Mononuclear cell (primary cell): Measurements from ENCODE around the gene FAM20C. TPM values are rescaled to one million over a fixed set of nuclear protein-coding genes. Genes with fewer than 3 reads are reported as not detected.

Source experiments
- H3K27me3 ChIP-seq: 2 replicates; pipeline ENCODE4 v1.6.0; 2011; ENCODE audit warnings: low read length, control low read depth; ENCODE audit not compliant: insufficient read depth
- H3K4me1 ChIP-seq: 2 replicates; pipeline ENCODE4 v1.5.1; 2011; ENCODE audit warnings: mild to moderate bottlenecking, low read length, control low read depth; ENCODE audit not compliant: insufficient read depth
- H3K4me3 ChIP-seq: 2 replicates; pipeline ENCODE4 v1.5.1; 2011; ENCODE audit warnings: mild to moderate bottlenecking, low read length, moderate library complexity
- H3K9me3 ChIP-seq: 2 replicates; pipeline ENCODE4 v1.5.1; 2011; ENCODE audit warnings: low read depth, mild to moderate bottlenecking, control low read depth, low read length
- total RNA-seq: library from RNA; depleted of rRNA; stranded (reverse); fragments of >200 nt; gene quantifications from one replicate; pipeline ENCODE4 v1.2.3, GENCODE V29; 2012

FAM20C gene
- total RNA-seq, 1 donor = 15.3 TPM

- no peaks in the 10 kb centered on the region for H3K4me1 ChIP-seq
- H3K27me3 ChIP-seq = no peaks in the 10 kb centered on the region
- H3K4me3 ChIP-seq = no peak overlapping the region
- no peaks in the 10 kb centered on the region for H3K9me3 ChIP-seq
Measured at GRCh38 chr7:229184-229964, 37.0 kb downstream of the FAM20C start.

- Histone ChIP-seq H3K27me3 (no peaks in the 10 kb centered on the region), H3K4me3 (no peak overlapping the region), H3K4me1 (no peaks in the 10 kb centered on the region), H3K9me3 (no peaks in the 10 kb centered on the region)
Measured at GRCh38 chr7:230274-230673, 37.9 kb downstream of the FAM20C start.

DNA sequence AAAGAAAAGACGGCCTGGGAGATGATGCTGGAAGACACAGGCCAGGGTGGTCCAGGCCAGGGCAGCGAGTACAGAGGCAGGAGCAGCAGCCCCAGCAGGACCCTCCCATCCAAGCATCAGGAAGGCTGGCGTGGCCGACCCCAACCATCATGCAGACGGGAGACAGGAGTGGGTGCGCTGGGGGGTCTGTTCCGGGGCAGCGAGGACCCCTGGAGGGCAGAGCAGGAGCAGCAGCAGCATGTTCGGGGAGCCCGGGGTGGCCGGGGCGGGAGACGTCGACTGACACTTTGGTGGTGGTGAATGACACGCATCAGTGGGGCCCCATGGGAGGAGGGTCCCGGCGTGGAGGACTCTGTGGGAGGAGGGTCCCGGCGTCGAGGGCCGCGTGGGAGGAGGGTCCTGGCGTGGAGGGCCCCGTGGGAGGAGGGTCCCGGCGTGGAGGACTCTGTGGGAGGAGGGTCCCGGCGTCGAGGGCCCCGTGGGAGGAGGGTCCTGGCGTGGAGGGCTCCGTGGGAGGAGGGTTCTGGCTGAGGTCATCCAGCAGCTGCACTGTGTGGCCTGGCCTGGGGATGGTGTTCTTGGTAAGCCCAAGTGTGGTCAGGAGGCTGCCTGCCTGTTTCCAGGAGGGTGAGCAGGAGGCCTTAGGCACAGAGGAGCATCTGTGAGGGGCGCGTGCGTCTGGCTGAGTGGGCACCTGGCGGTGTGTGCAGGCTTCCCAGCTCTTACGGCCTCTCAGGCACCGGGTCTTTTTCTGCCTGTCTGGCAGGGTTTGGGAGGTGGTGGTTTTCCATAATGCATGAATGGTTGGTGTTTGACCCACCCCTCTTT lies 38.9 kb downstream of the FAM20C start:
- Histone ChIP-seq H3K4me1 (no peaks in the 10 kb centered on the region), H3K4me3 (no peak overlapping the region), H3K27me3 (no peaks in the 10 kb centered on the region), H3K9me3 (no peaks in the 10 kb centered on the region)

GRCh38 chr7:231858-232246 lies 39.5 kb downstream of the FAM20C start:
- Histone ChIP-seq H3K9me3 (no peaks in the 10 kb centered on the region), H3K4me1 (no peaks in the 10 kb centered on the region)

GRCh38 chr7:232410-233248 lies 40.3 kb downstream of the FAM20C start:
- H3K27me3 ChIP-seq = no peaks in the 10 kb centered on the region
- H3K9me3 ChIP-seq = no peaks in the 10 kb centered on the region
- H3K4me1 ChIP-seq = no peaks in the 10 kb centered on the region
- H3K4me3 ChIP-seq = no peak overlapping the region

More at GRCh38 chr7:231858-232246, 39.5 kb downstream of the FAM20C start:
- no peak overlapping the region for H3K4me3 ChIP-seq
- no peaks in the 10 kb centered on the region for H3K27me3 ChIP-seq

- H3K27me3 ChIP-seq = no peaks in the 10 kb centered on the region
- no peak overlapping the region for H3K4me3 ChIP-seq
- H3K9me3 ChIP-seq = no peaks in the 10 kb centered on the region
- no peaks in the 10 kb centered on the region for H3K4me1 ChIP-seq
Measured at GRCh38 chr7:233249-234035, 41.1 kb downstream of the FAM20C start.

GRCh38 chr7:234051-234707 lies 41.8 kb downstream of the FAM20C start:
- no peaks in the 10 kb centered on the region for H3K27me3 ChIP-seq
- no peak overlapping the region for H3K4me3 ChIP-seq
- no peaks in the 10 kb centered on the region for H3K4me1 ChIP-seq
- H3K9me3 ChIP-seq = no peaks in the 10 kb centered on the region

GRCh38 chr7:234708-235553 lies 42.6 kb downstream of the FAM20C start:
- Histone ChIP-seq H3K4me1 (no peaks in the 10 kb centered on the region), H3K27me3 (no peaks in the 10 kb centered on the region), H3K4me3 (no peak overlapping the region), H3K9me3 (no peaks in the 10 kb centered on the region)

DNA sequence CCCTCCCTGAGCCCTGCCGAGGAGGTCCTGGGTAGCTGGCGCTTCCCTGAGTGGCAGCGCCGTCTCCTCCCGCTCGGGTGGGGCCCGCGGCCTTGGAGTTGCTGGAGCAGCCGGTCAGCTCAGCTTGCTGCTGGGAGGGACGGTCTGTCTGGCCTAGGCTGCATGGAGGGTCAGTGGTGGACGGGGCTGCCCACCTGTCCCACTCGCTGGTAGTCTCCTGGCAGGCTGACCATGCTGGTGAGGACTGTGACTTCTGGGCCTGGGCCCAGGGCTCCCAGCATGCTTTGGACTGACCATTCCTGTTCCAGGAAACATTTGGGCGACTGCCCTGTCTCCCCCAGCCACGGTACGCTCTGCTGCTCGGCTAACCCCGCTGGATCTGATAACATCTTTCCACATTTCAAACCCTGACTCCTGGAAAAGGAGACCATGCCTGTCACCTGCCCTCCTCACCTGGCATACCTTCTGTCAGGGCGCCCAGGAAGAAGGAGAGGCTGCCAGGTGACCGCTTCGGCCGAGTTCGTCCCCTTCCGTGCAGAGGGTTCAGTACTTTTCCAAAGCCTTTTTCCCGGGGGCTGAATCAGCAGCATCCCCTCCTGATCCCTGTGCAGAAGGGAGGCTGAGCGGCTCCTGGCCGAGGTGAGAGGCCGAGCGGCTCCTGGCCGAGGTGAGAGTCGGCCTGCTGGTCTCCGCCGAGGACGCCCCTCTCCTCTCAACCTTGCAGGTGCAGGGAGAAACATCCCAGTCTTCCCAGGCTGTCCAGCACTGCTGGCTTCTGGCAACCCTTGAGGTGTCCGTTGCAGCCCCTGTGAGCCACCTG lies 43.4 kb downstream of the FAM20C start:
- no peak overlapping the region for H3K4me3 ChIP-seq
- H3K4me1 ChIP-seq = no peaks in the 10 kb centered on the region
- H3K9me3 ChIP-seq = no peaks in the 10 kb centered on the region
- H3K27me3 ChIP-seq = no peaks in the 10 kb centered on the region

DNA sequence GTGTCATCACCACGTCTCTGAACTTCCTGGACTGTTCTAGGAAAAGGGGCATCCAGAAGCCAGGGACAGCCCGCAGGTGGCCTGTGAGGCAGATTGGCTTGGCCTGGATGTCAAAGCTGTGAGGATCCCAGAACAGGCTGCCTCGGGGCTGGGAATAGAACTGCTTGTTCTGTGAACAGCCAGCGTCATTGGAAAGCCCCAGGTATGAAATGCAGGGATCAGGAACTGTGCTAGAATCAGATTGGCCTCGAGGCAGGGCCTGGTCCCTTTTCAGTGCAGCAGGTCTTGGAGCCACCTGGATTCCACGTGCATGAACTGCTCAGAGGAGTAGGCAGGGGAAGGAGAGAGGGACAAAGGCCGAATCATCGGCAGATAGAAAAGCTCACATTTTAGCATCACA lies 44.6 kb downstream of the FAM20C start:
- H3K9me3 ChIP-seq = no peaks in the 10 kb centered on the region
- no peaks in the 10 kb centered on the region for H3K27me3 ChIP-seq
- H3K4me3 ChIP-seq = no peak overlapping the region
- H3K4me1 ChIP-seq = no peaks in the 10 kb centered on the region

- Histone ChIP-seq H3K27me3 (no peaks in the 10 kb centered on the region), H3K4me3 (no peak overlapping the region), H3K4me1 (no peaks in the 10 kb centered on the region), H3K9me3 (no peaks in the 10 kb centered on the region)
Measured at GRCh38 chr7:237385-237784, 45.0 kb downstream of the FAM20C start.

DNA sequence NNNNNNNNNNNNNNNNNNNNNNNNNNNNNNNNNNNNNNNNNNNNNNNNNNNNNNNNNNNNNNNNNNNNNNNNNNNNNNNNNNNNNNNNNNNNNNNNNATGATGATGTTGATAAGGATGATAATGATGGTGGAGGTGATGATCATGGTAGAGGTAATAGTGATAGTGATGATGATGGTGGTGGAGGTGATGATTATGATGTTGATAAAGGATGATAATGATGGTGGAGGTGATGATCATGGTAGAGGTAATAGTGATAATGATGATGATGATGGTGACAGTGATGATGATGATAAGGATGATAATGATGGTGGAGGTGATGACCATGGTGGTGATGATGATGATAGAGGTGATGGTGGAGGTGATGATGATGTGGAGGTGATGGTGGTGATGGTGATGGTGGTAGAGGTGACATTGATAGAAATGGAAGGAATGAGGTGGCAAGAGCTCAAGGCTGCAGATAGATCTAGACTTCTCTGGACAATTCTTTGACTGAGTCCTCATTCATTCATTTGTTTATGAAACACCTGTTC lies 47.8 kb downstream of the FAM20C start:
- Histone ChIP-seq H3K9me3 (no peaks in the 10 kb centered on the region), H3K27me3 (no peaks in the 10 kb centered on the region), H3K4me1 (no peaks in the 10 kb centered on the region), H3K4me3 (no peak overlapping the region)
